GM19043 (cell line): ENCODE data around the gene RC3H1.

Source experiments
- ATAC-seq: cut with Tn5 transposase; IDR thresholded peaks from one replicate; pipeline ENCODE4 v1.9.1; 2021; ENCODE audit warnings: low read depth; ENCODE audit not compliant: unreplicated experiment

RC3H1 gene

DNA sequence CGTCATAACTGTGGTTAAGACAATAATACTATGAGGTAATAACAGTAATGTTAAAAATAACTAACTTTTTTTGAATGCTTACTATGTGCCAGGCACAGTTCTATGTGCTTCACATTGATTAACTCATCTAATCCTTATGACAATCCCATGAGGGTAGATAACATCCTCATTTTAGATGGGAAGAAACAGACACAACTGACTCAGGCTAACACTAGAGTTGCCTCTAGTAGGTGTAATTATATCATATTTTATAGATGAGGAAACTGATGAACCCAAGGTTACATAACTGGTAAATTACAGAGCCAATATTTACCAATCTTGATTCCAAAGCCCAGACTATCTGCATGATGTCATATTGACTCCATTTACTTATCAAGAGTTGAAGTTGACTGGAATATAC, 128.5 kb downstream of the RC3H1 start:
- no peak for ATAC-seq

DNA sequence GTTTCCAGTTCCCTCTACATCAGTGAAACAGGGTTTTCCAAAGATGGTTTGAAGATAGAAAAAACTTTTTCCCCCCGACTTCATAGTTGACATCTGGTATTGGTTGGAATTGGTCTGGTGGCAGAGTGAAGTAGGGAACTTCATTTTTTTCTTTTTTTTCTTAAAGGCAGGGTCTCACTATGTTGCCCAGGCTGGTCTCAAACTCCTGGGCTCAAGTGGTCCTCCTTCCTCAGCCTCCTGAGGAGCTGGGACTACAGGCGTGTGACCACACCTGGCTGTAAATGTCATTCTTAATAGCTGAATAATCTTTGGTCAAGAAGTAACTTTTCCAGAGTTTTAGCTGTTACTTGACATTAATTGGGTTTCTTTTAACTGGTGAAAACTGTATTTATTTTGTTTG, 132.3 kb downstream of the RC3H1 start:
- ATAC-seq, result no peak

DNA sequence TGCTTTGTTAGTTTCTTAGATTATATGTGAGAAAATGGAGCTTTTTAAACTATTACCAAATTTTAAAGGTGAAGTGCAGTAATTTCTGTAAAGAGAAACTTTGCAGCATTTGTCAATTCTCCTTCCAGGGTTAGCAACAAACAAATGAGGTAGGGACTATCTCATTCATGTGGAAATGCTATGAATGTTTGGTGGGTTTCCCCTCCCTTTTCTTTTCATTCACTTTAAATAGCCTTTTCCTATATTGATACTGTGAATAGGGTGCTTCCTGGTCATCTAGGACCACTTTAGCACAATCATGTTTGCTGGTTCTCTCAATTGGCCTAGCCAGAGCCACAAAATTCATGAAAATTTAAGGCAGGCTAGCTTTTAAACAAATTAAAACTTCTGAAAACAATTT, 133.4 kb downstream of the RC3H1 start:
- ATAC-seq, result no peak

DNA sequence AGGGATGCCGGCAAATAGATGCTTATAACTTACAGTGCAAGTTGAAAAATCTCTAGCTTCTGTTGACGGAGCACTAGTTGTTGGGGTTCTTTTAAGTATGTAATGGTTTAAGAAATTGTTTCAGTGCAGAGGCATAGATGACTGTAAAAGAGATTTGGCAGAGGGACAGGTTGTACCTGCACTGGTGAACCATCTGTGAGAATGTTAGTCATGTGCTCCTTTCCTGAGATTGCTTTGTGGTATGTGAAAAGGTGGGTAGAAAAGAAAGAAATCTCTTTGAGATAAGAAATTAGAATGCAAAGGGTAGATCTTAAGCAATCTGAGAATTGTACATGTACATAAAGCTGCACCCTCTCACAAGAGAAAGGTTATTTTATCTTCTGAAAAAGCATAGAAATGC, 134.5 kb downstream of the RC3H1 start:
- ATAC-seq, result no peak

DNA sequence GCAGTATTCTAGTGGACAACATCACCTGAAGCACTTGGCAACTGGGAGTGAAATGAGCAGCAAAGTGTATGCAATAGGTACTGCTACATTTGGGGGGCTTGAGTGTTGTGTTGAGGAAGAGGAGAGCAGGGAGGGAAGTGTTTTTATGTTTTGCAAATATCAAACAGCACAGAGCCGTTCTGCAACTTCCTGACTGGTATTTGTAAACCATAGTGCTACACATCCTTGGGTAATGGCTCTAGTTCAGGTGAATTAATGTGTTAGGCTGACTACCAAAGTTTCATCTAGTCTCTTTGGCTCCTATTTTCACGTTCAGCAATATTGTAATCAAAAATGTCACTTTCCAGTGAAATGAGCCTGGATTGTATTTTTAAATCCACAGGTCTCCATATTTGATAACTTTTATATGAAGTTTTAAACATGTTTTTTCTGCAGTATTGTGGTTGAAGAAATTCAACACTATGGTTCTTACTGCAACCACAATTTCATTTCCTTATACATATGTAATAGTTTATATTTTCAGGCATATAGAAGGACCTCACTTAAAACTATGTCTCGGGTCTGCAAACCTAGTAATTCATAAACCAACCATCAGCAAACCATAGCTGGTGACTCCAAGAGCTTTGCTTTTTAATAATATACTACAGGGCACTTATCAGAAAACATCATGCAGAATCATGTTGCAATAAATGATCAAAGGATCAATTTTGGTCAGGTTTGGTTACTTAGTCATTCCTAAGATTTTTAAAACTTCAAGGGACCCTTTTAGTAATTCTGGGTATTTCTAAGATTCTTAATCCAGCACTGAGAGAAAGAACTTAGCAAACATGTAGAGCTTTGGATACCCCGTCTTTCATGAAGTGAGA, 135.2 kb downstream of the RC3H1 start:
- no peak for ATAC-seq

DNA sequence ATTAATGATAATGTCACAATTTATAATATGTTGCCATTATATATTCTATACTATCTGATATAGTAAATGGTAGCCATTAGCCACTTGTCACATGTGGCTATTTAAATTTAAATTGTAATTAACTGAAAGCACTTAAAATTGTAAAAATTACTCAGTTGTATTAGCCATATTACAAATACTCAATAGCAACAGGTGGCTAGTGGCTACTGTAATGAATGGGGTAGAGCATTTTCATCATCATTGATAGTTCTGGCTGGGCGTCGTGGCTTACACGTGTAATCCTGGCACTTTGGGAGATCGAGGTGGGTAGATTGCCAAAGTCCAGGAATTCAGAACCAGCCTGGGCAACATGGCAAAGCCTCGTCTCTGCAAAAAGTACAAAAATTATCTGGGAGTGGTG, 137.5 kb downstream of the RC3H1 start:
- ATAC-seq, result no peak
